HG02852 (cell line): Measurements from ENCODE around the gene CYP2U1.

Experiments
- ATAC-seq: cut with Tn5 transposase; IDR thresholded peaks from one replicate; pipeline ENCODE4 v1.9.1; 2021; ENCODE audit warnings: mild to moderate bottlenecking, moderate library complexity; ENCODE audit not compliant: unreplicated experiment

CYP2U1 gene

GRCh38 chr4:107978716-107979451 lies 47.5 kb downstream of the CYP2U1 start:
- ATAC-seq = no peak

GRCh38 chr4:107987916-107988762 lies 56.8 kb downstream of the CYP2U1 start:
- no peak for ATAC-seq

DNA sequence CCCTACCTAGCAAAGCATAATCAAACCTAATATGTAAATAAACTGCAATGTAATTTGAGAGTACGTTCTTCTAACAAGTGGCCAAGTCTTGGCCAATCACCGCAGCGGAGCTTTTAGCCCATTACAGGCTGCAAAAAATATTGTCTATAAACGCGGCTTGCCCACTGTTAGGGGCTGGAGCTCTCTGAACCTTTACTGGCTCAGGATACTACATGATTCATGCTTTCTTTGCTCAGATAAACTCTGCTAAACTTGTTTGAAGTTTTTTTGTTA lies 57.4 kb downstream of the CYP2U1 start:
- ATAC-seq = no peak

- ATAC-seq = peak; percentile 15
These were observed 57.8 kb downstream of the CYP2U1 start for GRCh38 chr4:107989162-107989536.

DNA sequence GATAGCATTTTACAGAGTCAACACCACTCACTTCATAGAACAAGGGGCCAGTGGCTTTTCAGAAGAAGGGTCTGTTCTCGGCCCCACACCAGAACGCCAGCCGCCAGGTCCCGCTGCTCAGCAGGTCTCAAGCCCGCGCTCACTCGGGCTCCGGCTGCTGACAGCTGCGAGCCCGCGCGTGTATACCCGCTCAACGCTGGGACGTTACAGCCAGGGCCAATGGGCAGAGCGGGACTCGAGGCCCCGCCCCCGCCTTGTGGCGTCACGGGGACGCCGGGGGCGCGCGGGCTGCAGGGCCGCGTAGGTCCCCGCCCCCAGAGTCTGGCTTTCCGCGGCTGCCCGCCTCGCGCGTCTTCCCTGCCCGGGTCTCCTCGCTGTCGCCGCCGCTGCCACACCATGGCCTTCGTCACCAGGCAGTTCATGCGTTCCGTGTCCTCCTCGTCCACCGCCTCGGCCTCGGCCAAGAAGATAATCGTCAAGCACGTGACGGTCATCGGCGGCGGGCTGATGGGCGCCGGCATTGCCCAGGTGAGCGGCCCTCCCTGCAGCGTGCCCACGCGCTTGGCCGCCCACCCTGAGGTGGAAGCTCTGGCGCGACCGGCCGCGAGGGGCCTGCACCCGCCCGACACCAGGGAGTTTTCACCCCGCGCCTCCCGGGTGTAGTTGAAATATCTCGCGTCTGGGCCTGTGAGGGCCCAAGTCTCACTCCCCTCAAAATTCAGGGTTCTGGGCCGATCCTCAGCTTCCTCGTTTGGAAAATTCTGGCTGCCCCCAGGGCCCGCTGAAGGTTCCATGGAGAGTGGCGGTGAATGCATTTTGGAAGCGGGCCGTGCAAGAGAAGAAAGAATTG lies 58.4 kb downstream of the CYP2U1 start, which contains the start of gene HADH:
Gene HADH (plus strand): TSS at position 353 of the 850 bp plus-strand sequence. CDS start 44 bp downstream, at position 397.
- peak; percentile 95 for ATAC-seq

DNA sequence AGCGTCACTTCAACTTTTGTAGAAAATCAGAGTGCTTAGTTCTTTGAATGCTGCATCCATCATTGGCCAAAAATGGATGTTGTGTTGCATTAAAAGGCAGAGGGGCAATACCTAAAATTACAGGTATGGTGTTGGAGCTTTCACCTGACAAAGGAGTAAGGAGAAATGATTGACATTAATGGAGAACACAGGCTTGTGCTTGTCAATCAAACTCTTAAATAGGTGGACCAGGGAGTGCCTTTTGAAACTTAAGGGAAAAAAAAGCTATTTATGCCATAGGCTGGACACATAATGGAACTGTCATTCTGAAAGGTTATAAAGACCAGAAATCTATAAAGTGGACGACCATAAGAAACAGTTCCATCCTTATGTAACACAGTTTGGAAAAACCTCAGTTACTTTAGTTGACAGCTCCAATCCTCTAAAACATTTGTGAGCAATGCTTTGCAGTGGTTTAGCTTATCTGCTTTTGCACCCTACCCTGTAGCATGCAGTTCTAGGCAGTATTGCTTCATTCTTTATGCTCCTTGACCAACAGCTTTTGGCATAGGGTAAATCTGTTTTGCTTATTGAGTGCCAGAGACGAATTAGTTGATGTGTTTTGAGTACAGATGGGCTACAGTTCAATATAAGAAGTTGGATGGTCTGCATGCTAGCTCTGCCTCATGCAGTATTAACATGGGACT lies 60.7 kb downstream of the CYP2U1 start:
- ATAC-seq = no peak

- peak; percentile 23 for ATAC-seq
These were observed 62.6 kb downstream of the CYP2U1 start for GRCh38 chr4:107993969-107994368.

DNA sequence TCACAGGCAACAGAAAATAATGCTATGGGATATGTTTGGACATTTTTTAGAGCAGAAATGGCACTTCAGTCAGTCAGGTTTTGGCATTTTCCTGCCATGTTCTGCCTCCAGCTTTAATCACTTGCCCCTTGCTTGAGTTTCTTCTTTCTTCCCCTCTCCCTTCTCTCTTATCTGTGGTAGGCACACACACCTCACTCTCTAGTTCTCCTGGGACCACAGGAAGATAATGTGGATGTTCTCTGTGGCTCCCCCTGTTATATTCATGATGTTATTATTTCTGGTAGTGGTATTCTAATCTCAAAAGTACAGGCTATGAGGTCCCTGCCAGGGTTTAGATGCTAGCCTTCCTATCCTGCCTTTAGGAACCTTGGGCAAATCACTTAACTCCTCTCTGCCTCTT lies 63.5 kb downstream of the CYP2U1 start:
- ATAC-seq = no peak

- no peak for ATAC-seq
These were observed 65.8 kb downstream of the CYP2U1 start for GRCh38 chr4:107996949-107997788.

- ATAC-seq = no peak
These were observed 66.4 kb downstream of the CYP2U1 start for GRCh38 chr4:107997794-107998193.

DNA sequence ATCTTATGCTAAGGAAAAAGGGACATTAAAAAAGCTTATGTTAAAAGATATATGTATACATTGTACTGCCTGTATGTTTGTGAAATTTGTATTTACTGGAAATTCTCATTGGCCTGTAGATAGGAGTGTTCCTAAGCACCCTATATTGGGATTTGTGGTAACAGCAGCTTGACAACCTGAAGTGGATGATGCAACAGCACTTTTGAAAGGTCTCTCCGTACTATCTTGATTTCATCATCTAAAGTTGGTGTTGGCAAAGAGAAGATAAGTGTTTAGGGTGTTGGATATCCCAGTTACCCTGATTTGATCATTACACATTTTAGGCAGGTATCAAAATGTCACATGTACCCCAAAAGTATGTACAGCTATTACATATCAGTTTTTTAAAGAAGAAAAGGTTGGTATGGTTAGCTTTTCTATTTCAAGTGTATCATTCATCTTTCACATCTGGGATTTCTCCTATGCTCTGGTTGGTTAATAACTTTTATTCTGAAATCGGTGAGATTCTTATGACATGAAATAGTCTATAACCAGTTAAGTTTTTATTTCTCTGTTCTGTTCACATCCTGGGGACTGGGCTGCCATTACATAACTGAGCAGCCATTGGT lies 68.7 kb downstream of the CYP2U1 start:
- no peak for ATAC-seq

- no peak for ATAC-seq
These were observed 70.3 kb downstream of the CYP2U1 start for GRCh38 chr4:108001540-108002135.
